Osteoblast (primary cell): Measurements from ENCODE around the gene GNB3. TPM values are rescaled to one million over a fixed set of nuclear protein-coding genes. Genes with fewer than 3 reads are reported as not detected.

ENCODE experiments used
- DNase-seq: peaks from one replicate; pipeline ENCODE4 v3.0.0; 2011; ENCODE audit warnings: low spot score, mixed read lengths; ENCODE audit not compliant: insufficient read length; ENCODE audit errors: missing footprints
- H2AFZ ChIP-seq: 2 replicates; pipeline ENCODE4 v1.6.0; 2011; ENCODE audit warnings: mild to moderate bottlenecking, low read length
- H3K27ac ChIP-seq: 2 replicates; pipeline ENCODE4 v1.5.1; 2011; ENCODE audit warnings: mild to moderate bottlenecking, low read depth, low read length, moderate library complexity
- H3K27me3 ChIP-seq: 2 replicates; pipeline ENCODE4 v1.6.0; 2012; ENCODE audit warnings: mild to moderate bottlenecking, control low read depth, inconsistent platforms, low read length, moderate library complexity; ENCODE audit not compliant: insufficient read depth
- H3K36me3 ChIP-seq: 2 replicates; pipeline ENCODE4 v1.5.1; 2011; ENCODE audit warnings: mild to moderate bottlenecking, low read length, control low read depth, moderate library complexity; ENCODE audit not compliant: insufficient read depth
- H3K4me1 ChIP-seq: 2 replicates; pipeline ENCODE4 v1.5.1; 2011; ENCODE audit warnings: mild to moderate bottlenecking, low read length, control low read depth, moderate library complexity; ENCODE audit not compliant: insufficient read depth
- H3K4me2 ChIP-seq: 2 replicates; pipeline ENCODE4 v1.6.0; 2011; ENCODE audit warnings: mild to moderate bottlenecking, low read length; ENCODE audit not compliant: insufficient read depth
- H3K4me3 ChIP-seq: fragments of 200-600 bp; sonication (generic); 3 replicates; pipeline ENCODE4 v1.5.1; 2012; ENCODE audit warnings: mild to moderate bottlenecking, low read length, inconsistent platforms; ENCODE audit not compliant: insufficient read depth
- H3K79me2 ChIP-seq: 2 replicates; pipeline ENCODE4 v1.6.0; 2012; ENCODE audit warnings: mild to moderate bottlenecking, low read length, control low read depth, inconsistent platforms; ENCODE audit not compliant: insufficient read depth
- H3K9me3 ChIP-seq: 2 replicates; pipeline ENCODE4 v1.5.1; 2011; ENCODE audit warnings: low read depth, low read length, control low read depth
- H4K20me1 ChIP-seq: 2 replicates; pipeline ENCODE4 v1.6.0; 2012; ENCODE audit warnings: mild to moderate bottlenecking, low read length, control low read depth; ENCODE audit not compliant: insufficient read depth
- total RNA-seq: library from RNA; depleted of rRNA; stranded (reverse); fragments of >200 nt; gene quantifications from 2 replicates; pipeline ENCODE4 v1.2.3, GENCODE V29; 2012
- TF ChIP-seq, protein P1 (sequence below): IDR thresholded peaks from 2 replicates; pipeline ENCODE4 v1.5.1; 2011; ENCODE audit warnings: mild to moderate bottlenecking, low read depth, low read length, moderate library complexity; ENCODE audit errors: extremely low read depth

GNB3 gene
- total RNA-seq, 1 donor: 1.4 TPM

DNA sequence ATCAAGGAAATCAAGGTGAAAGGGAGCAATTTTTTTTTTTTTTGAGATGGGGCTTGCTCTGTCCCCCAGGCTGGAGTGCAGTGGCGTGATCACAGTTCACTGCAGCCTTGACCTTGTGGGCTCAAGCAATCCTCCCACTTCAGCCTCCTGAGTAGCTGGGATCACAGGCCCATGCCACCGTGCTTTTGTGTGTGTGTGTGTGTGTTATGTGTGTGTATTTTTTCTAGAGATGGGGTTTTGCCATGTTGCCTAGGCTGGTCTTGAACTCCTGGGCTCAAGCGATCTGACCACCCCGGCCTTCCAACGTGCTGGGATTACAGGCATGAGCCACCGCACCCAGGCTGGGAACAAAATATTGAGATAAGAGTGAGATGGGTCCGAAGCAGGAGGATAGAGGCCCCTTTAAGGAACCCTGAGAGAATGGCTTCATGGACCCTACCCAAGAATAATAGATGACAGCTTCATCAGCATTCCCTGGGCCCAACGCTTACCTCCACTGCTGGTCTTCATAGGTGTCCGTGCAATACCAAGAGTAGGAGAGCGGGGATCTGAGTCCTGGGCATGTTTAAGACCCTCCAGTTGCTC lies 9.3 kb downstream of the GNB3 start:
- peaks cover 3% of the 10 kb centered on the region for H4K20me1 ChIP-seq
- peaks cover 52% of the 10 kb centered on the region for H3K36me3 ChIP-seq
- H3K9me3 ChIP-seq: no peaks in the 10 kb centered on the region
- H3K4me2 ChIP-seq: peak overlapping the region; percentile 99
- TF ChIP-seq, protein P1, sequence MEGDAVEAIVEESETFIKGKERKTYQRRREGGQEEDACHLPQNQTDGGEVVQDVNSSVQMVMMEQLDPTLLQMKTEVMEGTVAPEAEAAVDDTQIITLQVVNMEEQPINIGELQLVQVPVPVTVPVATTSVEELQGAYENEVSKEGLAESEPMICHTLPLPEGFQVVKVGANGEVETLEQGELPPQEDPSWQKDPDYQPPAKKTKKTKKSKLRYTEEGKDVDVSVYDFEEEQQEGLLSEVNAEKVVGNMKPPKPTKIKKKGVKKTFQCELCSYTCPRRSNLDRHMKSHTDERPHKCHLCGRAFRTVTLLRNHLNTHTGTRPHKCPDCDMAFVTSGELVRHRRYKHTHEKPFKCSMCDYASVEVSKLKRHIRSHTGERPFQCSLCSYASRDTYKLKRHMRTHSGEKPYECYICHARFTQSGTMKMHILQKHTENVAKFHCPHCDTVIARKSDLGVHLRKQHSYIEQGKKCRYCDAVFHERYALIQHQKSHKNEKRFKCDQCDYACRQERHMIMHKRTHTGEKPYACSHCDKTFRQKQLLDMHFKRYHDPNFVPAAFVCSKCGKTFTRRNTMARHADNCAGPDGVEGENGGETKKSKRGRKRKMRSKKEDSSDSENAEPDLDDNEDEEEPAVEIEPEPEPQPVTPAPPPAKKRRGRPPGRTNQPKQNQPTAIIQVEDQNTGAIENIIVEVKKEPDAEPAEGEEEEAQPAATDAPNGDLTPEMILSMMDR: no peak
- H3K4me1 ChIP-seq: peaks cover 26% of the 10 kb centered on the region
- peak overlapping the region; percentile 84 for H3K4me3 ChIP-seq
- no peak overlapping the region for H2AFZ ChIP-seq
- H3K79me2 ChIP-seq: peaks cover 52% of the 10 kb centered on the region
- DNase-seq: peak; percentile 50
- peak overlapping the region; percentile 90 for H3K27ac ChIP-seq
- no peaks in the 10 kb centered on the region for H3K27me3 ChIP-seq

DNA sequence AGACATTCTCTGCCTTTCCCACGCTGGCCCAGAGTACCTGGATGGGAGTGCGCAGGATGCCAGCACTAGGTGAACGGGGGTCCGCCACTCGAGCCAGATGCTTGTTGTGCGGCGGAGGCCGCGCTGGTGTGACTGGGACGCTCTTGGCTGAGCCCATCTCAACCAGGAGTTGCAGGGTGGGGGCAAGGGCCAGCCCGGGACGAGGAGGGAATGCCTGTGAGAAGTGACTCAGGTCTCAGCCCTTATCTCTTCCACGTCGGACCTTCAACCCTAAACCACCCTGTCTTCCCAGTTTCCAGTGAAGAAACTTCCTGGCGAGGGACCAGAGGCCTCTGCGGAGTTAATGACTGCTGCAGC lies 10.0 kb downstream of the GNB3 start:
- peaks cover 3% of the 10 kb centered on the region for H4K20me1 ChIP-seq
- H3K4me1 ChIP-seq: peaks cover 26% of the 10 kb centered on the region
- TF ChIP-seq, protein P1: no peak
- H2AFZ ChIP-seq: no peak overlapping the region
- no peaks in the 10 kb centered on the region for H3K9me3 ChIP-seq
- peak overlapping the region; percentile 99 for H3K4me2 ChIP-seq
- H3K27ac ChIP-seq: peak overlapping the region; percentile 90
- no peaks in the 10 kb centered on the region for H3K27me3 ChIP-seq
- H3K79me2 ChIP-seq: peaks cover 59% of the 10 kb centered on the region
- DNase-seq: peak; percentile 66
- H3K4me3 ChIP-seq: peak overlapping the region; percentile 84
- H3K36me3 ChIP-seq: peaks cover 52% of the 10 kb centered on the region

DNA sequence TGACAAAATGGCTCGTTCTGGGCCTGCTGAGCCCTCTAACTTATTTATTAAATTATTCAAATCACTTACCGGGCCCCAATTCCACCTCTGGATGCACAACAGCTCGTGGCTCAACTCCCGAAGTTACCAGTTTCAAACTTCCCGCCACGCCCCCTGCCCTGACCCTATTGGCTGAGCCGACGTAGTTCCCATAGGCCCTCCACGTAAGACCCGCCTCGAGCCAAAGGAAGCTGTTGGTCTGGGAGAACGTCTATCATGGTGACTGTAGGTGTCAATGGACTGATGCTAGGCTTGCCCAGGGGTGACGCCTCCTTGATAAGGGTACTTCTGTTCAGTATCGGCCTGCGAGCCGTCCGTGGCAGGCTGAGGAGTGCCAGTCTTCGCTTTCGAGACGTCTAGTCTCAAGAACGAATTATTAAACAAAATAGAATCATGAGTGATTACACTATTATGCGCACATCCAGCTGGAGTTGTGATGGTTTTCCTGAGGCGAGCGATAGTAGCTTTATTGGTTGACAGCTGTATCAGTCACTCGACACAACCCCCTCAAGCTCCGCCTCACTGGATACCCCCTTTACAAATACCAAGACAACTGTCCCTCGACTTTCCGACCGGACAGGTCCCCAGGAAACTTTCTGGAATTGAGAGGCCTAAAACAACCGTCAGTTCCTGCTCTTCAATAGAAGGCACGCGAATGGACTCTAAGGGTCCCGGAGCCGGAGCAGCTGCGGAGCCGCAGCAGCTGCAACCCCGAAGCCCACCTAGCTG lies 10.6 kb downstream of the GNB3 start, which contains the start of gene CDCA3:
CDCA3 (minus strand) TSS at position 134 of the 768 bp plus-strand sequence. CDS start 334 bp downstream, outside the sequence.
- peak; percentile 100 for DNase-seq
- no peaks in the 10 kb centered on the region for H3K9me3 ChIP-seq
- peak within 1 kb of the TSS; percentile 90 for H3K27ac ChIP-seq
- H3K27me3 ChIP-seq: no peaks in the 10 kb centered on the region
- H4K20me1 ChIP-seq: peaks cover 3% of the 10 kb centered on the region
- TF ChIP-seq, protein P1: no peak
- peaks cover 64% of the 10 kb centered on the region for H3K79me2 ChIP-seq
- H3K4me1 ChIP-seq: peaks cover 26% of the 10 kb centered on the region
- peak within 1 kb of the TSS; percentile 95 for H2AFZ ChIP-seq
- H3K4me2 ChIP-seq: peak within 1 kb of the TSS; percentile 99
- H3K36me3 ChIP-seq: peaks cover 50% of the 10 kb centered on the region
- H3K4me3 ChIP-seq: peak within 1 kb of the TSS; percentile 84
